T-helper 1 cell treated with Interleukin-12 subunit alpha and Interleukin-12 subunit beta and Interleukin-4 antibody, amounts not matched to agents 30 μg/mL and 1 μg/mL, for 36 hours (primary cell): ENCODE measurements around the gene ETV5.

ENCODE experiments used
- H3K27ac Mint-ChIP-seq: one replicate; pipeline ENCODE4 v1.8.0; 2021; ENCODE audit warnings: mild to moderate bottlenecking, mixed read lengths
- H3K27me3 Mint-ChIP-seq: one replicate; pipeline ENCODE4 v1.8.0; 2021; ENCODE audit warnings: low read depth, mixed read lengths
- H3K36me3 Mint-ChIP-seq: one replicate; pipeline ENCODE4 v1.8.0; 2021; ENCODE audit warnings: low read depth, mixed read lengths
- H3K4me1 Mint-ChIP-seq: one replicate; pipeline ENCODE4 v1.8.0; 2021; ENCODE audit warnings: low read depth, mixed read lengths
- H3K4me3 Mint-ChIP-seq: one replicate; pipeline ENCODE4 v1.8.0; 2021; ENCODE audit warnings: mild to moderate bottlenecking, moderate library complexity, mixed read lengths
- H3K9me3 Mint-ChIP-seq: one replicate; pipeline ENCODE4 v1.8.0; 2021; ENCODE audit warnings: mixed read lengths

ETV5 gene

DNA sequence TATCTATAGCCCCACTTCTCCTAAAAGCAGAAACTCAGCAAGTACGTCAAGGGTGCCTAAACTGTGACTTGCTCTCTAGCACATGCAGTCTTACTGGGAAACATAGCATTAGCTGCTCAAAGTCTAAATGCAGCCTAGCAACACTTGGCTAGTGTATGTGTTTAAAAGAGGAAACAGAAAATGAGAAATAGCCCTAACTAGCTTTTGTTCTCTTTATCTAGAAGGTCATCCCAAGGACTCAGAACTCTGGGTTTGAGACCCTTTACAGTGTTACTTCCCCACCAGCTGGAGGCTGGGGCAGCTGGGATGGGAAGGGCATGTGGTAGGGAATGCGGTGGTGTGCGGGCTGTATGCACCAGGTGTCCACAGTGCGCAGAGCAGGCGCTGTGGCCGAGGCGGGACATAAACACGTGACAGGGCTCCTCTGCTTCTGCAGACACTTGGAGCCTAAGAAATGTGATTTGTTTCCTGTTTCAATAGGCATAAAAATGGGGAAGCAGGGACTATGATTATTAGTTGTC lies 13.3 kb downstream of the ETV5 start:
- H3K36me3 Mint-ChIP-seq, result peaks cover 2% of the 10 kb centered on the region
- no peak overlapping the region for H3K27ac Mint-ChIP-seq
- H3K4me1 Mint-ChIP-seq, result peaks cover 5% of the 10 kb centered on the region
- H3K27me3 Mint-ChIP-seq, result peaks cover 87% of the 10 kb centered on the region
- no peaks in the 10 kb centered on the region for H3K9me3 Mint-ChIP-seq
- H3K4me3 Mint-ChIP-seq, result no peak overlapping the region

DNA sequence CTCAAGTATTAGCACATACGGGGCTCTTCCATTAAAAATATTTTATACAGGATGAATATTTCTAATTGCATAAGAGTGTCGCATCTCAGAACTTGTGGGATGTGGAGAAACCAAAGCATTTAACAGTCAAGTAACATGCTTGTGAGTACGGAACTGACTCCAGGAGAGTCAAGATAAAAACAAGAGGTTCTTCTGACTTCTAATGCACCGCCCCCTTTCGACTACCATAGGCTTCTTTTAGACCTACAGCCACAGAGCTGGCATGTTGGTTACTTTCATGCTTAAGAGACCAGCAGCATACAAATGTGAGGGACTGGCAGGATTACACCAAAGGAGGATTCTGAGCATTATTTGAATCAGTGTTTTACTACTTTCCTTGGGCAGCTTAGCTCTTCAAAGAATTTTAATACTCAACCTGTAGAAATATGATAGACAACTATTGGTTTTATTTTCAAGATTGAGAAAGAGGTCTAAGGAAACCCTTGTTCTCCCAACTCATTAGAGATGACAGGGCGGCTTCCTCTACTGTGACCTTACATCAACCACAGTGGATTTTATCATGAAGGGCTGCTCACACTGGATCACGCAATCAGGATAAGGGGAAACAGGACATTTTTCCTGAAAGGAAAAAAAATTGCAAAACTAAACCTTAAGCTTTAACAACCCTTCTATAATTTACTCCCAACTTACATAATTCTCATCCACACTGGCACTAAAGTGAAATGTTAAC lies 14.0 kb downstream of the ETV5 start:
- Mint-ChIP-seq H3K36me3 (peaks cover 2% of the 10 kb centered on the region), H3K9me3 (no peaks in the 10 kb centered on the region), H3K4me1 (peaks cover 5% of the 10 kb centered on the region), H3K4me3 (no peak overlapping the region), H3K27me3 (peaks cover 86% of the 10 kb centered on the region), H3K27ac (no peak overlapping the region)

DNA sequence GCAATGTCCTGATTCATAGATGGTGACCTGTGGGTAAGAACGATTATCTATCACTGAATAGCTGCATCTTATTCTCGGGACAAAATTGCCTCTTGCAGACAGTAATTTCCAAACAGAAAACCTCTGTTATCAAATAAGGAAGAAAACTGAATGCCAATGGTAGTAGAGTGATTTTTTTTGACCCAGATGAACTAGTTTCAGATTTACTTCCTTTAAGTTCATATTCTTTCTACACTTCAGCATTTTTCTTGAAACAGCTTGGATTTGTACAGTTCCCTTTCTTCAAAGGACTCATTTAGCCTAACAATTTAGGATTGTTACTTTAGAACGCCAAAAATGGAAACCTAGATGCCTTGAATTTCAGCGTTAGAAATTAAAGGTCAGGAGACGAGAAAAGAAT lies 14.6 kb downstream of the ETV5 start:
- no peak overlapping the region for H3K27ac Mint-ChIP-seq
- peaks cover 2% of the 10 kb centered on the region for H3K36me3 Mint-ChIP-seq
- no peak overlapping the region for H3K4me3 Mint-ChIP-seq
- no peaks in the 10 kb centered on the region for H3K9me3 Mint-ChIP-seq
- H3K4me1 Mint-ChIP-seq, result peaks cover 5% of the 10 kb centered on the region
- peaks cover 86% of the 10 kb centered on the region for H3K27me3 Mint-ChIP-seq

DNA sequence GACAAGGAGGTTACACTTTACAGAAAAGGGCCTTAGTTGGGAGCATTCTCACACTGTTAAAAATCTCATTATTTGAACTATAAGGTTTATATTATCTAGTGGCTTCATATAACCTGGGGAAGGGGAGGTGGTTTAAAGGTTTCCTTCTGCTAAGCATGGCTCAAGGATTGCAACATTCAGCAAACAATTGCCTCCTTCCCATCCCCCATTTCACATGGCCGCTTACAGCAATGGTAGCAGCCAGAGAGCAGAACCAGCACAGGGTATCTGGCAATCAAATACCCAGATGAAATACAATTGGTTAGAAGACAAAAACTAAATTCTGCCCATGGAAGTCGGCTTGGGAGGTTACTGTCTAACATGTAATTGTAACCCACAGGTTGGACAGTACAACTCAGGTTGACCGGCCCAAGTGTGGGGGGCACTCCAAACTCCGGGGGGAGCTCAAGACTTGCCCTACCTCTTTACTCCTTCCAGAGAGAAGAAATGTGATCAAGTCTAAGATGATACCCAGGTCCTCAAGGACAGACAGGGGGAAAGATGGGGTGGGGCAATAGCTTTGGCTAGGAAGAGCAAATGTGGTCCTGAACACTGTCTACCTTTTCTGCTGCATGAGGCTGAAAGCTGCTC lies 15.5 kb downstream of the ETV5 start:
- peaks cover 5% of the 10 kb centered on the region for H3K4me1 Mint-ChIP-seq
- H3K4me3 Mint-ChIP-seq, result no peak overlapping the region
- no peak overlapping the region for H3K27ac Mint-ChIP-seq
- no peaks in the 10 kb centered on the region for H3K9me3 Mint-ChIP-seq
- peaks cover 2% of the 10 kb centered on the region for H3K36me3 Mint-ChIP-seq
- peaks cover 85% of the 10 kb centered on the region for H3K27me3 Mint-ChIP-seq

DNA sequence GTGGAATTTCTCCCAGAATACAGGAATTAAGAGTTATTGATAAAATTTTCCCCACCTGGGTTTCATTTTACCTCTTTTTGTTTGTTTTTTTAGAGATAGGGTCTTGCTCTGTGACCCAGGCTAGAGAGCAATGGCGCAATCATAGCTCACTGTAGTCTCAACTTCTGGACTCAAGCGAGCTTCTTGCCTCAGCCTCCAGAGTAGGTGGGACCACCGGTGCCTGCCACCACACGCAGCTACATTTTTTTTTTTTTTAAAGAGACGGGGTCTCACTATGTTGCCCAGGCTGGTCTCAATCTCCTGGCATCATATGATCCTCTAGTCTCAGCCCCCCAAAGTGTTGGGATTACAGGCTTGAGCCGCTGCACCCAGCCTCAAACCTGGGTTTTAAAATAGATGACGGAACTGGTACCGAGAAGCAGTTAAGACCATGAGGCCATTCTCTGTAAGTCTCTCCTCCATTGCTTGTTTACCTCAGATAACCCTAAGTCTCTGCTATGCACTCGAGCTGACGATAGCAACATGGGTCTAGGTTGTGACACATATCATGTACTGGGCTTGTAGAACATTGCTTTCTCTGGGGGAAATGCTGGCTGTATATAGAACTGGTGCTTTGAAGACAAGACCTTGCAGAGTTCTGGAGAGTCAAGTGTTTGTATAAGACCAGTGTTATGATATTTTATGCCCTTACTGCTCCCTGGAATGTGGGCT lies 16.4 kb downstream of the ETV5 start:
- Mint-ChIP-seq H3K4me1 (no peaks in the 10 kb centered on the region), H3K4me3 (no peak overlapping the region), H3K36me3 (peaks cover 2% of the 10 kb centered on the region), H3K27me3 (peaks cover 85% of the 10 kb centered on the region), H3K27ac (no peak overlapping the region), H3K9me3 (no peaks in the 10 kb centered on the region)

DNA sequence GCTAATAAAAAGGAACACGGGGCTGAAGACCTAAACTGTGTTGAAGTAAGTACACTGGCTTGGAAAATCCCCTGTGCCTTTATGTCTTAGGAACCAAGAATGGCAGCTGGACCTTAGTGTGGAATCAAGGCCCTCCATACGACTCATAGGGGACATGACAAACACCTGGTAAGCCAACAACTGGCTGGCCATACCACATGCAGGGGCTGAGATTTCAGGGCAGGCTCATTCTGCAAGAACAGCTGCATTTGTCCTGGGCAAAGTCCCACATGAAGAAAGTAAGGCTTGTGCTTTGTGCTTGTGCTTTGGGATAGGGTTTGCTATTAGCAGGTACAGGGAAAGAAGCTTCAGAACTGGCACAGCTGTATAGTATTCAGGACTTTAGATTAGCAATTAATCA lies 18.0 kb downstream of the ETV5 start:
- Mint-ChIP-seq H3K9me3 (no peaks in the 10 kb centered on the region), H3K4me3 (no peak overlapping the region), H3K36me3 (no peaks in the 10 kb centered on the region), H3K27ac (no peak overlapping the region), H3K4me1 (no peaks in the 10 kb centered on the region), H3K27me3 (peaks cover 83% of the 10 kb centered on the region)

DNA sequence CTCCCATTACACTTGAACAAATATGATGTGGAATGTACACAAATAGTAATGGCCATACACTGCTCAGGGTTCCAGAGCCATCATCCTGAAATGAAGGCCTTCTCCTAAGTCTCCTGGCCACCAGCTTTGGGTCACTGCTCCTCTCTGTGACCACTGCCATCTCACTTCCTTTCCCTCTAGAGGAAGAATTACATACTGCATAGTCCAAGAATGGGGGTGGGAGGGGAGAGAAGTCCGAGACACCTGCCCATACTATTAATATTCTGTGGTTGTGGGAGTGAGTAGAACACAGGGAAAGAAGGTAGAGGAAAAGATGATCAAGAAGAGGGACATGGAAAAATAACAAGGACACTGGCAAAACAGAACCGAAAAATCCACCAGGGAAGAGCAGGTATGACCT lies 20.6 kb downstream of the ETV5 start:
- Mint-ChIP-seq H3K4me1 (no peaks in the 10 kb centered on the region), H3K9me3 (no peaks in the 10 kb centered on the region), H3K4me3 (no peak overlapping the region), H3K27ac (no peak overlapping the region), H3K27me3 (peaks cover 77% of the 10 kb centered on the region), H3K36me3 (no peaks in the 10 kb centered on the region)

DNA sequence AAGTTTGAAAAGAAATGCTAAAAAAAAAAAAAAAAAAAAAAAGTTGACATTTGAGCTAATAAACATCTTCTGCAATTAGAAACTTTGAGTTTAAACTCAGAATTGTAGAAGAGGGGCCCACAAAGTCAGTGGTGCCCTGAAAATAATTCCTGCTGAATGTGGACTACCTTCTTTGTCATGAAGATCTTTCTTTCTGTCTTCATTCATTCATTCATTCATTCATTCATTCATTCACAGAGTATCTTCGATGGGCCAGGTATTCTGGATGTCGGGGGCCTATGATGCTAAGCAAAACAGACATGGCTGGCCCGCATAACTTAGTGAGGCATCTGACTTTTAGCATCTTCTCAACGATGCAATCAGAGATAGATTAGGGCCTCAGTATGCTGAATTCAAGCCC lies 24.6 kb downstream of the ETV5 start:
- Mint-ChIP-seq H3K4me1 (no peaks in the 10 kb centered on the region), H3K36me3 (no peaks in the 10 kb centered on the region), H3K27ac (no peak overlapping the region), H3K27me3 (peaks cover 65% of the 10 kb centered on the region), H3K4me3 (no peak overlapping the region), H3K9me3 (no peaks in the 10 kb centered on the region)

DNA sequence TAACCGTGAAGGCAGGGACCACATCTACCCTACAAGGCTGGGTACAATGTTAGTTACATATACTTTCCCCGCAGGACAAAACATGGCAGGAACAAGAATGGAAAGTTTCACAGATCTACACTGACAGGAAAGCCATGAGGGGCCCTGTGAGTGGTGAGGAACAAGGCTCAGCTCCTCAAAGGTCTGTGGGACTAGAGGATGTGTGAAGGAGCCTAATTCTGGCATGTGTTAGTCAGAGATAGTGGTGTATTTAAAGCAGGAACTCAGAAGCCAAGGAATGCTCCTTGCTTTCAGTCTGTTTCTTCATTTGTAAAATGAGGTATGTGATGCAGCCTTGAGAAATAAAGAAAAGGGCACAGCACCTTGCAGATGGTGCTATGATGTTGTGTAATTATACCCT lies 25.1 kb downstream of the ETV5 start:
- H3K27me3 Mint-ChIP-seq, result peaks cover 65% of the 10 kb centered on the region
- H3K4me3 Mint-ChIP-seq, result no peak overlapping the region
- H3K9me3 Mint-ChIP-seq, result no peaks in the 10 kb centered on the region
- no peak overlapping the region for H3K27ac Mint-ChIP-seq
- no peaks in the 10 kb centered on the region for H3K4me1 Mint-ChIP-seq
- H3K36me3 Mint-ChIP-seq, result no peaks in the 10 kb centered on the region

DNA sequence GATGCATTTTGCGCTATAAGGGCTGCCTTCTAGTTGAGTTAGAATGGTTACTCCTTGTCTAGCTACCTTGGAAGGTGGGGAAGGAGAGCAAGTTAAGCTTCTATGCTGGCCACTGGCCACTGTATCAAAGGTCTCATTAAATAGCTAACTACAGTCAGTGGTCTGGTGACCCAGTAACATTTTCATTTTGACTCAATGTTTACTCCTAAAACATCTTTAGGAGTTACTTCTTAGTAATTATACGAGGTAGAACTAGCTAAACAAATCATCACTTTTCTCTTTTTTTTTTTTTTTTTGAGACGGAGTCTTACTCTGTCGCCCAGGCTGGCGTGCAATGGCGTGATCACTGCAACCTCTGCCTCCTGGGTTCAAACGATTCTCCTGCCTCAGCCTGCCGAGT lies 26.7 kb downstream of the ETV5 start:
- Mint-ChIP-seq H3K9me3 (no peaks in the 10 kb centered on the region), H3K27ac (no peak overlapping the region), H3K4me3 (no peak overlapping the region), H3K4me1 (no peaks in the 10 kb centered on the region), H3K27me3 (peaks cover 60% of the 10 kb centered on the region), H3K36me3 (no peaks in the 10 kb centered on the region)

DNA sequence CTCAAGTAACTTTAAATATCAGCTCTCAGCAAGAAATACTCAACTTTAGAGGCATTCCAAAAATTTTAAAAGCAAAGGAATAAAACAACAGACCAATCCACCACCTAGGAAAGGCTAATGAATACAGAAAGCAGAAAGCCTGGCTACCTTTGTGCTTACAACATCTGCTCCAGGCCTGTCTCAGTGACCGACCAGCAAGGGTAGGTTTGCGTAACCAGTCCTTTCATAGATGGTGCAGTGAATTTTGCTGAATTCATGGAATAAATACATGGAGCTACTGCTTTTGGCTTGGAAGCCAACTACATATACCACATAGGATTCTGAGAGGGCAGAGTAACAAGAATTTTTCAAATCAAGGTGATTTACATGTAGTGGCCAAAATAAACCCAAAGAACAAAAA lies 27.2 kb downstream of the ETV5 start:
- Mint-ChIP-seq H3K27me3 (peaks cover 55% of the 10 kb centered on the region), H3K9me3 (no peaks in the 10 kb centered on the region), H3K36me3 (no peaks in the 10 kb centered on the region), H3K4me3 (no peak overlapping the region), H3K4me1 (no peaks in the 10 kb centered on the region), H3K27ac (no peak overlapping the region)

DNA sequence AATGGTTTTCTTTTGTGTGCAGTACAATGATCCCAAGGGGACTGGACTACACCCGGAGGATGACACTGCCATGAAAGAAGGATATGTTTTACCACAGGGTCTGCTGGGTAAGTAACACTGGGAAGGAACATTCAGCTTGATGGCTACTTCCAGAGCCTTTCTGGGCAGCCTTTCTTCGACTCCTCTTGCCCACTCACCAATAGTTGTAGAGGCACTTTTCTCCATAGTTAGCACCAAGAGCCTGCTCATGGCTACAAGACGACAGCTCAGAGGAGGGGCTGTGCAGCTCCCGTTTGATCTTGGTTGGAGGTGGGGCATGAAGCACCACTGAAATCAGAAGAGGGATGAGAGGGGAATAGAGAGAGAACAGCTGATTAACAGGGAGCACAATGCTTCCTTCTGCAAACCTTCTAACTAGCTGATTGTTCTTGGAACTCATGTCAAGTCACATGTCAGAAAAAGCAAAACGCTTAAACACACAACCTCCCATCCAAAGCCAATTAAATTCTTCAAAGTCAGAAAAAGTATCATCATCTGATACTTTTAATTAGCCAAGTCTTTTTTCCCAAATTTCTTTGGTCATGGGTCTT lies 27.9 kb downstream of the ETV5 start:
- no peaks in the 10 kb centered on the region for H3K4me1 Mint-ChIP-seq
- peaks cover 48% of the 10 kb centered on the region for H3K27me3 Mint-ChIP-seq

DNA sequence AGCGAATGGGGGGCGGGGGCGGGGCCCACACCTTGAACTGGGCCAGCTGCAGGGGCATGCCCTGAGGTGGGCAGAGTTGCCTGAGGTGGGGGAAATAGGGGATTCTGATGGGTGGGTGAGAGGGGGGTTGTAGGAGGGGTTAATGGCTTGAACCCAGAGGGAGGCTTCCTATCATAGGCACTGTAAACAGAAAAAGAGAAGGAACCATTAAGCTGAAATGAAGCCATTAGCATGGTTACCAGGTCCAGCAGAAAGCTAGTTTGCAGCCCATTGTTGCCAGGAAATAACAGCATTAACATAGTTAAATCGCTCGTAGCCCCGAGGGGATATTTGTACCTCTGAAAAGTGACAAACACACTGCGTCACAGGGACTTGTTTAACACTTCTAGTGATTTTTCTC lies 29.0 kb downstream of the ETV5 start:
- peaks cover 49% of the 10 kb centered on the region for H3K27me3 Mint-ChIP-seq
- no peak overlapping the region for H3K27ac Mint-ChIP-seq
- H3K36me3 Mint-ChIP-seq, result no peaks in the 10 kb centered on the region
- no peaks in the 10 kb centered on the region for H3K4me1 Mint-ChIP-seq
- H3K9me3 Mint-ChIP-seq, result peaks cover 3% of the 10 kb centered on the region
- no peak overlapping the region for H3K4me3 Mint-ChIP-seq

More for the DNA sequence above, 27.9 kb downstream of the ETV5 start:
- no peak overlapping the region for H3K4me3 Mint-ChIP-seq
- no peaks in the 10 kb centered on the region for H3K9me3 Mint-ChIP-seq
- H3K27ac Mint-ChIP-seq, result no peak overlapping the region
- no peaks in the 10 kb centered on the region for H3K36me3 Mint-ChIP-seq

DNA sequence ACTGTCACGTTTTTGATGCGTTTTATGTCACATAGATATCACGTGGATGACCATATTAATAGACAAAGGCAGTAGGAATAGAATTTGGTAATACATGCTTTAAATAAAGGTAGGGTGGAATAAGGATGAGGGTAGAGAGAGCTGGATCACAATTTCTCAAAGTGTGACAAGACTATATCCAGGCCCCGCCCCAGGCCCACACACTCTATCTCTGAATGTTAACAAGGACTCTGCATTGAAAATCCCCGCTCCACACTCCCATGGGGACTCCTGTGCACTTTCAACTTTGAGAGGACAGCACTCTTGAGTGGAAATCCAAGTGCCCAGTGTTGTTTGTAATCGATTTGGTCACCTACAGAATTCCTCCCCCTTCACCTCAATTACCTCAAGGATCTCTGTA lies 31.4 kb downstream of the ETV5 start:
- Mint-ChIP-seq H3K27ac (no peak overlapping the region), H3K4me3 (no peak overlapping the region), H3K27me3 (peaks cover 45% of the 10 kb centered on the region), H3K36me3 (no peaks in the 10 kb centered on the region), H3K9me3 (peaks cover 5% of the 10 kb centered on the region), H3K4me1 (no peaks in the 10 kb centered on the region)
